ENCODE data around the gene NXN. TPM values are rescaled to one million over a fixed set of nuclear protein-coding genes. Genes with fewer than 3 reads are reported as not detected.

Gene NXN
- total RNA-seq, 4 donors from 2014 or later, result 11.3 to 51.6 (median 31.8) TPM

GRCh38 chr17:866568-867103 lies 112.9 kb downstream of the NXN start:
- intact Hi-C loops (cut with DNase I; ENCODE audit: low total_unique reads), result no loop called here
- TF ChIP-seq POLR2A (IDR thresholded peaks at IDR 0.05), result no peak
- TF ChIP-seq CTCF (IDR thresholded peaks at IDR 0.05), result no peak
- no peak for DNase-seq (ENCODE audit: low spot score in 2 of 2)
- WGBS, 2 donors, result 59 to 66% methylated on average over 9 of the region's 9 CpGs
- H3K4me3 ChIP-seq (ENCODE audit: low read depth, poor library complexity, severe bottlenecking), result no peak overlapping the region

GRCh38 chr17:864315-864714 lies 115.3 kb downstream of the NXN start:
- no peak for DNase-seq (ENCODE audit: low spot score in 2 of 2)
- no peak overlapping the region for H3K4me3 ChIP-seq (ENCODE audit: low read depth, poor library complexity, severe bottlenecking)
- no peak for TF ChIP-seq POLR2A (IDR thresholded peaks at IDR 0.05)
- TF ChIP-seq CTCF (IDR thresholded peaks at IDR 0.05), result no peak
- intact Hi-C loops (cut with DNase I; ENCODE audit: low total_unique reads), result no loop called here
- WGBS, 2 donors, result 27 to 32% methylated on average over 8 of the region's 8 CpGs

GRCh38 chr17:863880-864279 lies 115.7 kb downstream of the NXN start:
- no peak overlapping the region for H3K4me3 ChIP-seq (ENCODE audit: low read depth, poor library complexity, severe bottlenecking)
- intact Hi-C loops (cut with DNase I; ENCODE audit: low total_unique reads), result no loop called here
- WGBS, 2 donors, result 89% methylated on average over 23 of the region's 23 CpGs
- DNase-seq (ENCODE audit: low spot score in 2 of 2), result no peak
- TF ChIP-seq POLR2A (IDR thresholded peaks at IDR 0.05) (no peak), CTCF (IDR thresholded peaks at IDR 0.05) (no peak)

GRCh38 chr17:862582-862981 lies 117.0 kb downstream of the NXN start:
- TF ChIP-seq POLR2A (IDR thresholded peaks at IDR 0.05), result no peak
- no peak for TF ChIP-seq CTCF (IDR thresholded peaks at IDR 0.05)
- intact Hi-C loops (cut with DNase I; ENCODE audit: low total_unique reads), result no loop called here
- no peak for DNase-seq (ENCODE audit: low spot score in 2 of 2)
- no peak overlapping the region for H3K4me3 ChIP-seq (ENCODE audit: low read depth, poor library complexity, severe bottlenecking)
- 82 to 87% methylated on average over 7 of the region's 7 CpGs for WGBS, 2 donors

- TF ChIP-seq CTCF (IDR thresholded peaks at IDR 0.05) (no peak), POLR2A (IDR thresholded peaks at IDR 0.05) (no peak)
- 72 to 79% methylated on average over 9 of the region's 9 CpGs for WGBS, 2 donors
Measured at GRCh38 chr17:861364-861763, 118.2 kb downstream of the NXN start.

GRCh38 chr17:860805-861204 lies 118.8 kb downstream of the NXN start:
- intact Hi-C loops (cut with DNase I; ENCODE audit: low total_unique reads), result no loop called here
- no peak for DNase-seq (ENCODE audit: low spot score in 2 of 2)
- no peak overlapping the region for H3K4me3 ChIP-seq (ENCODE audit: low read depth, poor library complexity, severe bottlenecking)
- 82 to 90% methylated on average over 5 of the region's 5 CpGs for WGBS, 2 donors
- TF ChIP-seq CTCF (IDR thresholded peaks at IDR 0.05) (no peak), POLR2A (IDR thresholded peaks at IDR 0.05) (no peak)

More at GRCh38 chr17:861364-861763, 118.2 kb downstream of the NXN start:
- no peak for DNase-seq (ENCODE audit: low spot score in 2 of 2)
- H3K4me3 ChIP-seq (ENCODE audit: low read depth, poor library complexity, severe bottlenecking), result no peak overlapping the region
- intact Hi-C loops (cut with DNase I; ENCODE audit: low total_unique reads), result no loop called here
